H1 (cell line): ENCODE results near the gene KCNK15. TPM values are rescaled to one million over a fixed set of nuclear protein-coding genes. Genes with fewer than 3 reads are reported as not detected.

Experiments
- POU5F1 ChIP-seq: IDR thresholded peaks from 2 replicates; pipeline ENCODE4 v1.6.1; 2011; ENCODE audit warnings: low read depth, mild to moderate bottlenecking, low read length, moderate library complexity
- RNF2 ChIP-seq: fragments of 200-900, 300-1000 bp; sonication (generic); IDR thresholded peaks from 2 replicates; pipeline ENCODE4 v1.7.1; 2016; ENCODE audit warnings: borderline replicate concordance, low read depth, mild to moderate bottlenecking, antibody characterized with exemption, low read length; ENCODE audit not compliant: poor library complexity, severe bottlenecking; ENCODE audit errors: missing control alignments
- SRF ChIP-seq: IDR thresholded peaks from 2 replicates; pipeline ENCODE4 v1.6.1; 2011; ENCODE audit warnings: mild to moderate bottlenecking, low read depth, low read length, moderate library complexity
- polyA plus RNA-seq, 7 experiments: library from polyadenylated mRNA; depleted of rRNA in 3 of 7; stranded (reverse) in 5 of 7; unstranded in 2 of 7; fragments of >200 nt in 5 of 7; fragments of 200-250 nt in 2 of 7; gene quantifications; 1 replicate in 5 of 7; 2 replicates in 1 of 7; 4 replicates in 1 of 7; pipeline versions ENCODE4 v1.2.1 to v1.2.3, GENCODE V29; 2011 to 2013; ENCODE audit warnings: missing spikeins in 2 of 7, mixed read lengths in 2 of 7
- total RNA-seq: library from RNA; stranded (reverse); fragmentation: NEBNext Ultra II Directional; extraction: Animal tissue kit (Norgen Biotek cat#: 25700); gene quantifications from 2 replicates; pipeline ENCODE4 v1.2.1, GENCODE V29; 2021

The KCNK15 gene
- total and polyA plus RNA-seq, 2 of the 8 experiments (the other 6 are each of a cell fraction or from before 2014, with no cell fraction given), result 0.24 to 0.33 TPM

DNA sequence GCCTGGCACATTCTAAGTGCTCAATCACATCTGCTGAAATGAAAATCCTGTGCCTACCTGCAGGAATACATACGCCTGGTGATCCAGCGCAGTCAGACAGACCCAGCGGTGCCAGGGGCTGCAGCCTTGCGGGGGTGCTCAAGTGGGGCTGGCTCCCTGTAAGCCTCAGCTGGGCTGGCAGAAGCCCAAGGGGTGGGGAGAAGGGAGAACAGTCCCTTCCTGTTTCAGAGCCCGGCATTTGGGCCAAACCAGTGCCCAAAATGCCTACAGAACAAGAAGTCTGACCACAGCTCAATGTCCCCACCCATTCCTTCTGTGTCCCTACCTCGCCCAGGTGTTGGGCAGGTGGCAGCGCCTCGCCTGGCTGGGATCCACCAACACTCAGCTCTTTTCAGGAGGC lies 22.6 kb downstream of the KCNK15 start (continued):
- TF ChIP-seq RNF2 (no peak), SRF (no peak), POU5F1 (no peak)
